Muscle of leg (tissue), 11 donors: ENCODE results near the gene TNFAIP8L3. TPM values are rescaled to one million over a fixed set of nuclear protein-coding genes. Genes with fewer than 3 reads are reported as not detected.
"Not testable (repeated sequence)": the region's sequence is repeated elsewhere in the genome, so short reads cannot be mapped to it uniquely, and the experiment has no call there.

Source experiments
- DNase-seq: peaks from one replicate; pipeline ENCODE4 v3.0.0; 2013
- H3K27ac ChIP-seq: one replicate; pipeline ENCODE4 v1.5.1; 2013; ENCODE audit warnings: mild to moderate bottlenecking, low read length, control low read depth
- H3K27me3 ChIP-seq: one replicate; pipeline ENCODE4 v1.6.1; 2013; ENCODE audit warnings: low read length; ENCODE audit not compliant: control insufficient read depth, insufficient read depth
- H3K36me3 ChIP-seq: one replicate; pipeline ENCODE4 v1.6.1; 2013; ENCODE audit warnings: low read length; ENCODE audit not compliant: control insufficient read depth, insufficient read depth
- H3K4me1 ChIP-seq: one replicate; pipeline ENCODE4 v1.6.1; 2013; ENCODE audit warnings: low read length; ENCODE audit not compliant: control insufficient read depth, insufficient read depth
- H3K4me3 ChIP-seq: one replicate; pipeline ENCODE4 v1.5.1; 2013; ENCODE audit warnings: low read length, control low read depth
- H3K9me3 ChIP-seq: replicated peaks from 2 replicates; pipeline ENCODE4 v1.6.1; 2013; ENCODE audit warnings: low read depth, low read length; ENCODE audit not compliant: control insufficient read depth
- WGBS: methylation state at CpG from one replicate; pipeline ENCODE4 v1.1.5; 2013; ENCODE audit warnings: missing lambda C conversion rate; ENCODE audit not compliant: insufficient coverage; 5-methylcytosine and 5-hydroxymethylcytosine counted together
- polyA plus RNA-seq, 8 donors: library from polyadenylated mRNA; unstranded; fragments of 120-200 nt; gene quantifications; one replicate each; pipeline versions ENCODE4 v1.2.1 to v1.2.3, GENCODE V29; 2013; ENCODE audit warnings: inconsistent platforms in 1 of 8, low replicate concordance in 1 of 8; ENCODE audit not compliant: insufficient read length in 8 of 8, insufficient read depth in 1 of 8
- total RNA-seq: library from RNA; stranded (reverse); fragments of 120-200 nt; gene quantifications from one replicate; pipeline ENCODE4 v1.2.4, GENCODE V29; 2013

TNFAIP8L3 gene
- total and polyA plus RNA-seq, 9 donors = 1.1 to 2.5 (median 1.8) TPM

DNA sequence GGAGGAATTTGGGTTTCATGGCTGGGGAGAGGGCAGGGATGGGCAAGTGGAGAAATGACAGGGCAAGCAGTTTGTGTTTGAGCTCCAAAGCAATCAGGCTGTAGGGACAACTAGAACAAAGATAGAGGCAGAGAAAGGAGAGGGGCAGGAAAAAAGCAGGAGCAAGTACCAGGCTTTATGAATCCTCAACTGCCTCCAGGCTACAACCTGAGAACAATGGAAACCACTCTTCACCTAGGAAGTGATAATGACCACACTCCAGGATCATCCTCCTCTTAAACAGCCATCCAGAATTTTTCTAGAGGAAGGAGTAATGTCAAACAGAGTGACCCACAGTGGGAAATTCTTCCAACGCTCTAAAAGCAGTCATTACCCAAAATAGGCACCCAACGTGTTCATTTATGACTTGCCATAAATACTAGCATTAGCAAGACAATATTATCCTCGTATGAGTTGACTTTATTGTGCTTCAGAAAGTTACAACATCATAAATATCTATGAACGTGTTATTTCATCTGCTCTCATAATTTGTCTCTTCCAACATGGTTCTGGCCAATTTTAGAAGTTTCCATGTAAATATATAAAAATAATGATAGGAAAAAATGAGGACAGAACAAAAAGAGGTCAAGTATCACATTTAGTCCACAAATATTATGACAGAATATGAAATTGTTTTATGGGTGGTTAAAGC, 50.5 kb downstream of the TNFAIP8L3 start:
- peak; percentile 54 for DNase-seq

DNA sequence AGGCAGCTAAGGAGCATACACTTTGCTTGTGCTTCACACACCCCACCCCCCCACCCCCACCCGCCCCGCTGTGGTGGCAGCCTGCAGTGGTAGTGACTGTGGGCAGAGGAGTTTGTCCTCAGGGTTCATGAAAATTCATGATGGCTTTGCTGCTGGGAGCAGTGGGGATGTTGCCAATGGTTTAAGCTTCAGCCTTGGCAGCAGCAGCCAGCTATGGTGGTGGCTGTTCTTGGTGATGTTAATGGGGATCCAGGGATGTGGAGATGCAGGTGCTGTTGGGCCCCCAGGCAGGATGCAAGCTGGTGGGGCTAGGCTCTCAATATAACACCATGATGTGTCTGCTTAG, 55.8 kb downstream of the TNFAIP8L3 start:
- no peak for DNase-seq
- no peaks in the 10 kb centered on the region for H3K9me3 ChIP-seq
- H3K27ac ChIP-seq = no peak overlapping the region
- no peaks in the 10 kb centered on the region for H3K4me1 ChIP-seq
- no peaks in the 10 kb centered on the region for H3K27me3 ChIP-seq
- no peak overlapping the region for H3K4me3 ChIP-seq
- no peaks in the 10 kb centered on the region for H3K36me3 ChIP-seq
- no CpG with 5 or more reads among the region's 2 CpGs for WGBS

More for the DNA sequence above, 50.5 kb downstream of the TNFAIP8L3 start:
- peaks cover 8% of the 10 kb centered on the region for H3K4me1 ChIP-seq
- H3K4me3 ChIP-seq = no peak overlapping the region
- no peak overlapping the region for H3K27ac ChIP-seq
- H3K36me3 ChIP-seq = no peaks in the 10 kb centered on the region
- WGBS = no CpG with 5 or more reads among the region's 4 CpGs
- H3K27me3 ChIP-seq = no peaks in the 10 kb centered on the region
- no peaks in the 10 kb centered on the region for H3K9me3 ChIP-seq

DNA sequence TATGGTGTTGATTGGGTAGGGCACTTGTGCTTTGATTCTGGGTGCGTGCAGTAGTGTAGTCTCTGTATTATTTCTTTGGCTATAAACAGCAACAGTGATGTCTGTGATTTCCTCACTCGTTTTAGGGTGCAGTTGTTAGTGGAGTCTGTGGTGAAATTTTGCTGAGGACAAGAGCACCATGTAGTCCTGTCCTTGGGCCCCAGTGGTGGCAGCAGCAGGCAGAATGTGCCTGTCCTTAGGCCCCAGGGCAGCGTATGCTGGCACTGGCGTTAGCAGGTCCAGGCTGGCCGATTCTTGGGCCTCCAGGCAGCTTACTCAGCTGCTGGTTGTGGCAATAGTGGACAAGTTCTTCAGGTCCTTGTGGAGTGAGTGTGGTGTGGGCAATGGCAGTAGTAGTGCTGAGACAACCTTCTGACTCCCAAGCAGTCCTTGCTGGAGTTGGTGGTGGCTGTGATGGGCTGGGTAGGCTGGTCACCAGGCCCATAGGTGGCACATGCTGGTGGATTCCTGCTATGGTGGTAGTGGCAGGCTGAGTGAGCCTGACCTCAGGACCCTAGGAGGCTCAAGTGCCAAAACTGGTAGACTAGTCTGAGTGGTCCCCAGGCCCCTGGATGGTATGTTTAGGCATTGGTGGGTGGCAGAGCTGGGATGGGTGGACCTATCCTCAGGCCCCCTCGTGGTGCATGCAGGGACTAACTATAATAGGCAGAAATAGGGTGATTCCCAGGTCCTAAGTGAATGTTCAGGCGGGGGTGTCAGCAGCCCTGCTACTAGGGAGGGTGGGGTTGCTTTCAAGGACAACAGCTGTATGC, 56.3 kb downstream of the TNFAIP8L3 start:
- DNase-seq = no peak
- Histone ChIP-seq H3K4me3 (no peak overlapping the region), H3K27me3 (no peaks in the 10 kb centered on the region), H3K36me3 (no peaks in the 10 kb centered on the region), H3K27ac (no peak overlapping the region), H3K9me3 (no peaks in the 10 kb centered on the region), H3K4me1 (no peaks in the 10 kb centered on the region)
- 82% methylated on average over 5 of the region's 7 CpGs for WGBS

DNA sequence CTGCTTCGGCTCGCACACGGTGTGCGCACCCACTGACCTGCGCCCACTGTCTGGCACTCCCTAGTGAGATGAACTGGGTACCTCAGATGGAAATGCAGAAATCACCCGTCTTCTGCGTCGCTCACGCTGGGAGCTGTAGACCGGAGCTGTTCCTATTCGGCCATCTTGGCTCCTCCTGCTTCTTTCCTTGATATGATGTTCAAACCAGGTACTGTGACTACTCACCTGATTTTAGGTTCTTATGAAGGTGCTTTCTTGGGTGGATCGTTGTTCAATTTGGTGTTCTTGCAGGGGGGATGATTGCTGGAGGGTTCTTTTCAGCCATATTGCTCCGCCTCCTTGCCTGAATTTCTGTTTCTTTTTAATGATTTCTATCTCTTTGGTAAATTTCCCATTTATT, 57.2 kb downstream of the TNFAIP8L3 start:
- H3K27me3 ChIP-seq, H3K4me3 ChIP-seq, H3K27ac ChIP-seq, H3K4me1 ChIP-seq, DNase-seq, H3K36me3 ChIP-seq, H3K9me3 ChIP-seq: not testable (repeated sequence)
- WGBS = 100% methylated on average over 2 of the region's 13 CpGs

DNA sequence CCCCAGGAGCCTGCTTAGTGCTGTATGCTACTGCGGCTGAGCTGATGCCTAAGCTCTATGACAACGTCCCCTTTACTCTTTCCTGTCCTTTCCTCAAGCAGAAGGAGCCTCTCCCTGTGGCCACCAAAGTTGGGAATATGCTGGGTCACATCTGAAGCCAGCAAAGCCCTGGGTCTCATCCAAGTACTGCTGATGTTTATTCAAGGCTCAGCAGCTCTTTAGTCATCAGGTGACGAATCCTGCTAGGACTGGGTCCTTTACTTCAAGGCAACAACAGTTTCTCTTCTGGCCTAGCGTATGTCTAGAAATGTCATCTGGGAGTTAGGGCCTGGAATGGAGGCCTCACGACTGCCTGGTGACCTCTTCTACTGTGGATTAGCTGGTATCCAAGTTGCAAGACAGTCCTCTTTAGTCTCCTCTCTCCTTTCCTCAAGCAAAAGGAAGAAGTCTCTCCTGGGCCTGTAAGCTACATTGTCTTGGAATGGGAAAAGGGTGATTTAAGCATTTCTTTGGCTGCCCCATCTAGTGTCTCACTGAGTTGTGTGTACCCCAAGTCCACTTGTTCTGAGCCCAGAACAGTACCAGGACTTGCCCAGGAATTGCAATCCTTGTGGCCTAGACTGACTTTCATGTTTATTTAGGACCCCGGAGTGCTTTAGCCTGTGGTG, 63.9 kb downstream of the TNFAIP8L3 start:
- Histone ChIP-seq H3K4me1 (no peaks in the 10 kb centered on the region), H3K9me3 (no peaks in the 10 kb centered on the region), H3K4me3 (no peak overlapping the region), H3K27ac (no peak overlapping the region), H3K27me3 (no peaks in the 10 kb centered on the region), H3K36me3 (no peaks in the 10 kb centered on the region)
- 80% methylated on average over 4 of the region's 6 CpGs for WGBS
- DNase-seq = no peak

DNA sequence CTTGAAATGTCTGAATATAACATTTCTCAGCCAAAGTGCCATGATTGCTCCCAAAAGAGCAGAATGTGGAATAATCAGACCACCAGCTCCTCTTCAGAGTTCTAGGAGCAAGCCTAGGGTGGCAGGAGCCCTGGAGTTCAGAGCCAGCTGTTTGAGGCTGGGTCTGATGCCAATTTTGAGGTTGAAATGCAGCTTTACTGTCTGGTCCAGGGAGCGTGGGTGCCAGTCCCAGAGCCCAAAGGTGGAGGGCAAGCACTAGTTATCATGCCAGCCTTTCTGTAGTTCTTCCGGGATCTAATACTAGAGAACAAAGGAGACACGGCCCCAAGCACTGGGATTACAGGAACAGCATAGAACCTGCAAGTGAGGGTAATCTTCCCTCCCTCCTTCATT, 69.3 kb downstream of the TNFAIP8L3 start:
- Histone ChIP-seq H3K4me3 (no peak overlapping the region), H3K4me1 (peaks cover 3% of the 10 kb centered on the region), H3K9me3 (no peaks in the 10 kb centered on the region), H3K27ac (no peak overlapping the region), H3K27me3 (no peaks in the 10 kb centered on the region), H3K36me3 (no peaks in the 10 kb centered on the region)
- peak; percentile 23 for DNase-seq
- WGBS = 67% methylated on average over 1 of the region's 3 CpGs

DNA sequence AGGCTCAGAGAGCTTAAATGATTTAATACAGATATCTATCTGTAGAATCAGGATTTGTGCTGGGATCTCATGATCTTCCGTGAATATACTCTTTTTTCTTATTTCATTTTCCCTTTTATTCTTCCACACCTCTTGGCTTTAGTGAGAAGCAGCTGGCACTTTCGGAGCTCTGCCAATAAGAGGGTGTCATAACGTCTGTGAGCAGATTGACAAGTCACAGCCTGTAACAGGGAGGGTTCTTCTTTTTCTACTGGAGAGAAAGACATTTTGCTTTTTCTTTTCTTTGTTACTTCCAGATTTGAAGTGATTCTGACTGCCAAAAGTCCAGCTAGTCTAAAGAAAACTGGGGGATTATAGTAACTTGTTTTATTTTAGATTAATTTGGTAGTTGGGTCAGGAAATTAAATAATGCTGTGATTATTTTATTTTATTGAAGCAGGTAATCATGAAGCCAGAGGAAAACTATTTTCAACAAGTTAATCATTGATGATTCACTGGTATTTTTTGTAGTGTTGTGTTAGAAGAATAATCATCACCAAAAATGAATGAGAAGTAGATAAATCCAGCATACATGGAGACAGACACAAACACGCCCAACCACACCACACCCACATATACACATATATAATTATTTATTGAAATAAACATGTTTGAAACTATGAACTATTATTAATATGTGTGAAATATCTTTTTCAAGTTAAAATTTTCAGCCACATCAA, 69.8 kb downstream of the TNFAIP8L3 start:
- Histone ChIP-seq H3K36me3 (no peaks in the 10 kb centered on the region), H3K4me1 (peaks cover 3% of the 10 kb centered on the region), H3K9me3 (peaks cover under 1% of the 10 kb centered on the region), H3K27me3 (no peaks in the 10 kb centered on the region), H3K27ac (peak overlapping the region; percentile 7), H3K4me3 (no peak overlapping the region)
- peak; percentile 67 for DNase-seq
- WGBS = 70% methylated on average over 2 of the region's 4 CpGs

DNA sequence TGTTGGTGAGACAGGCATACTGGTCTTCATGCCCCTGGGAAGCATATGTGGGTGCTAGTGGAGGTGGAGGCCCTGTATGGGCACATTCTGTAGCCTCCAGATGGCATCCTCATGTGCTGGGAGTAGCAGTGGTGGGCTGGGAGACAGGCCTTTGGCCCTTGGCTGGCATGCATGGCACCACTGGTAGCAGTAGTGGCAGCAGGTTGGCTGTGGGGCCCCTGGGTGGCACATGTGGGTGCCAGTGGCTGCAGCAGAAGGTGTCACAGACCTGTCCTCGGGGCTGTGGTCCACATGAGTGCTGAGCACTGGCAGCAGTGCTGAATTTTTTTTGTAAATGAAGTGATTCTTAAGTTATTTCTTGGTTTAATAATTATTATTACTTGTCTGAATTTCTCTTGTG, 71.2 kb downstream of the TNFAIP8L3 start:
- Histone ChIP-seq H3K4me1 (peaks cover 3% of the 10 kb centered on the region), H3K9me3 (peaks cover 2% of the 10 kb centered on the region), H3K36me3 (no peaks in the 10 kb centered on the region), H3K27ac (no peak overlapping the region), H3K4me3 (no peak overlapping the region), H3K27me3 (no peaks in the 10 kb centered on the region)
- DNase-seq = no peak
- WGBS = 100% methylated on average over 1 of the region's 1 CpG

DNA sequence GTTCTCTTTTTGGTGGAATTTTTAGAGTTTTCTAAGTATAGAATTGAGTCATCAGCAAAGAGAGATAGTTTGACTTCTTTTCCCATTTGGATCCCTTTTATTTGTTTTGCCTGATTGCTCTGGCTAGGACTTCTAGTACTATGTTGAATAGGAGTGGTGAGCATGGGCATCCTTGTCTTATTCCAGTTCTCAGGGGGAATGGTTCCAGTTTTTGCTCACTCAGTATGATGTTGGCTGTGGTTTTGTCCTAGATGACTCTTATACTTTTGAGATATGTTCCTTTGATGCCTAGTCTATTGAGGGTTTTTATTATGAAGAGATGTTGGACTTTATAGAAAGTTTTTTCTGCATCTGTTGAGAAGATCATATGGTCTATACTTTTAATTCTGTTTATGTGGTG, 72.5 kb downstream of the TNFAIP8L3 start:
- no peak overlapping the region for H3K4me3 ChIP-seq
- no peak for DNase-seq

DNA sequence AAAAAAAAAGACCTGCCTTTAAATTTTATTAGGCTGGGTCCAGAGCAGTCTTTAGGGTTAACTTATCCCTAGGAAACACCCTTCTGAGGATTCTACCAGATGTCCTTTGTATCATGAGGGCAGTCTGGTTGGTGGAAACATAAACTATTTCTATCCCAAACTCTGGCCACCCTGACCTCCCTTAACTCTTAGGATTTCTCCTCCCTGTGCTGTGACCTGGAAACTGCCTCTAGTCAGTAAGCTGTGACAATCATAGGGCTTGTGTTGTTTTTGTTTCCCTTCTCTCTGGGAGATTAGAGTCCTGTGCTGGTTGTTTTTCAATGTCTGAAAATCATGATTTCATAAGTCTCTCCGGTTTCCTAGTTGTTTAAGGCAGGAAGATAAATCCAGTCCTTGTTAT, 78.1 kb downstream of the TNFAIP8L3 start:
- no peak for DNase-seq
- WGBS = no CpG with 5 or more reads among the region's 1 CpG
- Histone ChIP-seq H3K27me3 (no peaks in the 10 kb centered on the region), H3K36me3 (no peaks in the 10 kb centered on the region), H3K4me3 (no peak overlapping the region), H3K9me3 (peaks cover 2% of the 10 kb centered on the region), H3K4me1 (no peaks in the 10 kb centered on the region), H3K27ac (no peak overlapping the region)

More for the DNA sequence above, 72.5 kb downstream of the TNFAIP8L3 start:
- H3K4me1 ChIP-seq = peaks cover 3% of the 10 kb centered on the region
- H3K36me3 ChIP-seq = no peaks in the 10 kb centered on the region
- H3K9me3 ChIP-seq = peaks cover 2% of the 10 kb centered on the region
- H3K27ac ChIP-seq = no peak overlapping the region
- no peaks in the 10 kb centered on the region for H3K27me3 ChIP-seq
